K562 (cell line): ENCODE results near the gene YARS1. TPM values are rescaled to one million over a fixed set of nuclear protein-coding genes. Genes with fewer than 3 reads are reported as not detected.

Source experiments
- ATF7 ChIP-seq: fragments of 450-650 bp; IDR thresholded peaks from 2 replicates; pipeline ENCODE4 v1.7.1; 2014; ENCODE audit warnings: mild to moderate bottlenecking, moderate library complexity
- CBX3 ChIP-seq, 2 experiments: IDR thresholded peaks; 1 replicate in 1 of 2; 2 replicates in 1 of 2; pipeline ENCODE4 v1.6.1; 2012; ENCODE audit warnings: inconsistent platforms in 2 of 2, low read length in 2 of 2, borderline replicate concordance in 1 of 2, control low read depth in 1 of 2
- COPS2 ChIP-seq: fragments of 450-650 bp; conservative IDR thresholded peaks from 2 replicates; pipeline ENCODE4 v1.6.1; 2016; ENCODE audit warnings: mild to moderate bottlenecking, moderate library complexity
- CTCF ChIP-seq, 3 experiments: IDR thresholded peaks in 2 of 3; conservative IDR thresholded peaks in 1 of 3; 2 replicates each; pipeline ENCODE4 v1.5.1; 2011 to 2012; ENCODE audit warnings: low read length in 3 of 3, mild to moderate bottlenecking in 3 of 3, control low read depth in 2 of 3, improper control_type of control experiment in 1 of 3, inconsistent platforms in 1 of 3, low read depth in 1 of 3, mixed read lengths in 1 of 3, moderate library complexity in 1 of 3; ENCODE audit not compliant: insufficient read depth in 2 of 3
- ELK3 ChIP-seq: fragments of 450-650 bp; formaldehyde crosslinking; IDR thresholded peaks from 2 replicates; pipeline ENCODE4 v1.4.0; 2020; ENCODE audit warnings: mild to moderate bottlenecking
- FOXA3 ChIP-seq, 2 experiments: fragments of 450-650 bp in 1 of 2; sonication (generic) in 1 of 2; formaldehyde crosslinking; IDR thresholded peaks in 1 of 2; conservative IDR thresholded peaks in 1 of 2; 2 replicates each; pipeline versions ENCODE4 v1.4.0 to v1.8.0; 2020 to 2022; ENCODE audit warnings: mild to moderate bottlenecking in 2 of 2, missing genetic modification reagents in 1 of 2
- HNRNPL ChIP-seq: fragments of 200-400 bp; formaldehyde crosslinking; IDR thresholded peaks from 2 replicates; pipeline ENCODE4 v1.6.1; 2017; ENCODE audit warnings: low read depth, mild to moderate bottlenecking, low read length
- KDM4B ChIP-seq, 2 experiments: fragments of 450-650 bp in 1 of 2; sonication (generic) in 1 of 2; IDR thresholded peaks; 2 replicates each; pipeline ENCODE4 v1.6.1; 2016 to 2017; ENCODE audit warnings: borderline replicate concordance in 2 of 2, antibody characterized with exemption in 1 of 2, low read depth in 1 of 2, mild to moderate bottlenecking in 1 of 2
- MNT ChIP-seq, 2 experiments: fragments of 450-650 bp; conservative IDR thresholded peaks; 2 replicates each; pipeline ENCODE4 v1.6.1; 2017; ENCODE audit warnings: mild to moderate bottlenecking in 2 of 2, moderate library complexity in 2 of 2
- MYBL2 ChIP-seq, 2 experiments: fragments of 450-650 bp in 1 of 2; sonication (generic) in 1 of 2; formaldehyde crosslinking in 1 of 2; IDR thresholded peaks; 2 replicates each; pipeline versions ENCODE4 v1.6.1 to v1.8.1; 2017 to 2022; ENCODE audit warnings: borderline replicate concordance in 1 of 2, inconsistent platforms in 1 of 2, low read depth in 1 of 2, mild to moderate bottlenecking in 1 of 2, missing genetic modification reagents in 1 of 2, moderate library complexity in 1 of 2
- NRF1 ChIP-seq, 2 experiments: fragments of 450-650 bp; IDR thresholded peaks in 1 of 2; conservative IDR thresholded peaks in 1 of 2; 2 replicates each; pipeline ENCODE4 v1.6.1; 2014; ENCODE audit warnings: mild to moderate bottlenecking in 2 of 2
- PML ChIP-seq: IDR thresholded peaks from 2 replicates; pipeline ENCODE4 v1.6.1; 2012; ENCODE audit warnings: low read length, inconsistent platforms
- RAD51 ChIP-seq: fragments of 450-650 bp; IDR thresholded peaks from 2 replicates; pipeline ENCODE4 v1.7.1; 2016; ENCODE audit warnings: low read depth, mild to moderate bottlenecking, borderline replicate concordance
- RCOR1 ChIP-seq, 2 experiments: IDR thresholded peaks; 2 replicates each; pipeline ENCODE4 v1.6.1; 2012; ENCODE audit warnings: low read depth in 2 of 2, low read length in 2 of 2, borderline replicate concordance in 1 of 2, improper control_type of control experiment in 1 of 2
- SMARCB1 ChIP-seq: IDR thresholded peaks from 2 replicates; pipeline ENCODE4 v1.6.1; 2011; ENCODE audit warnings: improper control_type of control experiment, low read depth; ENCODE audit not compliant: insufficient read length
- THRAP3 ChIP-seq: fragments of 450-650 bp; IDR thresholded peaks from 2 replicates; pipeline ENCODE4 v1.6.1; 2016; ENCODE audit warnings: mild to moderate bottlenecking, inconsistent platforms, borderline replicate concordance
- YY1 ChIP-seq, 3 experiments: IDR thresholded peaks; 2 replicates each; pipeline ENCODE4 v1.6.1; 2011; ENCODE audit warnings: low read length in 2 of 3, mild to moderate bottlenecking in 2 of 3, moderate library complexity in 2 of 3, borderline replicate concordance in 1 of 3, control low read depth in 1 of 3, low read depth in 1 of 3; ENCODE audit not compliant: insufficient read depth in 3 of 3, insufficient replicate concordance in 2 of 3, control insufficient read depth in 1 of 3, insufficient read length in 1 of 3; ENCODE audit errors: extremely low read depth in 1 of 3
- ZBTB7A ChIP-seq: IDR thresholded peaks from 2 replicates; pipeline ENCODE4 v1.6.1; 2011; ENCODE audit warnings: low read depth, mild to moderate bottlenecking, low read length, moderate library complexity, borderline replicate concordance; ENCODE audit not compliant: control insufficient read depth
- ZNF586 ChIP-seq: fragments of 450-650 bp; formaldehyde crosslinking; conservative IDR thresholded peaks from 2 replicates; pipeline ENCODE4 v1.4.0; 2020; ENCODE audit warnings: mild to moderate bottlenecking, moderate library complexity
- ZSCAN32 ChIP-seq: fragments of 450-650 bp; formaldehyde crosslinking; IDR thresholded peaks from 2 replicates; pipeline ENCODE4 v1.4.0; 2020; ENCODE audit warnings: mild to moderate bottlenecking, moderate library complexity
- polyA plus RNA-seq, 8 experiments: library from polyadenylated mRNA; depleted of rRNA in 4 of 8; stranded (reverse) in 5 of 8; unstranded in 3 of 8; fragments of >200 nt; fragmentation: Nextera tagmentation in 2 of 8; fragmentation: Illumina TruSeq in 1 of 8; extraction: Ambion mirVana in 2 of 8; extraction: Trizol in 1 of 8; gene quantifications; 2 replicates each; pipeline versions ENCODE4 v1.2.1 to v1.2.3, GENCODE V29; 2011 to 2014; ENCODE audit warnings: inconsistent platforms in 1 of 8, missing spikeins in 1 of 8
- total RNA-seq, 7 experiments: library from RNA; depleted of rRNA in 6 of 7; stranded (reverse); fragments of >200 nt in 6 of 7; fragmentation: Illumina TruSeq in 2 of 7; extraction: Trizol in 2 of 7; gene quantifications; 2 replicates each; pipeline versions ENCODE4 v1.2.1 to v1.2.3, GENCODE V29; 2011 to 2021; ENCODE audit warnings: low replicate concordance in 1 of 7

The YARS1 gene
- total and polyA plus RNA-seq, 9 of the 15 experiments (the other 6 are each of a cell fraction or from before 2014, with no cell fraction given) = 66.2 to 336 (median 201) TPM

- TF ChIP-seq ZSCAN32 (CRISPR knock-in tag) (no peak), ELK3 (CRISPR knock-in tag) (no peak), SMARCB1 (no peak), HNRNPL (peak; percentile 29; the same call in 1 of the 2 replicates), ZNF586 (CRISPR knock-in tag) (no peak), THRAP3 (0 out of 2 replicates have a peak, but pooled peaks have one; percentile 35), MNT (conservative IDR thresholded peaks at IDR 0.05) (peak; percentile 78 to 82), MYBL2 (IDR thresholded peaks at IDR 0.05; ENCODE audit: low read depth) (no peak), MYBL2 (CRISPR knock-in tag; IDR thresholded peaks at IDR 0.05; ENCODE audit: borderline replicate concordance) (no peak), FOXA3 (CRISPR knock-in tag; conservative IDR thresholded peaks at IDR 0.05 in 1 of 2, IDR thresholded peaks at IDR 0.05 in 1 of 2) (peak in 1 of 2 experiments; percentile 54; a peak in 1 of 4 replicates), ATF7 (no peak; the same call in 1 of the 2 replicates), CTCF (IDR thresholded peaks at IDR 0.05 in 2 of 3, conservative IDR thresholded peaks at IDR 0.05 in 1 of 3; ENCODE audit: insufficient read depth in 2 of 3, low read depth in 1 of 3, low read length in 3 of 3) (0 out of 6 replicates have a peak, but pooled peaks of 1 of the 3 experiments have one; percentile 7), RCOR1 (IDR thresholded peaks at IDR 0.05; ENCODE audit: borderline replicate concordance in 1 of 2, low read depth in 2 of 2, low read length in 2 of 2) (peak in 1 of 2 experiments; percentile 88; a peak in 2 of 4 replicates), RAD51 (peak; percentile 66; the same call in 1 of the 2 replicates), KDM4B (IDR thresholded peaks at IDR 0.05; ENCODE audit: borderline replicate concordance in 2 of 2, low read depth in 1 of 2) (0 out of 4 replicates have a peak, but pooled peaks of 1 of the 2 experiments have one; percentile 4), ZBTB7A (peak; percentile 86), CBX3 (IDR thresholded peaks at IDR 0.05; ENCODE audit: borderline replicate concordance in 1 of 2, low read length in 2 of 2) (0 out of 3 replicates have a peak, but pooled peaks of 1 of the 2 experiments have one; percentile 18), YY1 (IDR thresholded peaks at IDR 0.05; ENCODE audit: borderline replicate concordance in 1 of 3, control insufficient read depth in 1 of 3, extremely low read depth in 1 of 3, insufficient read depth in 3 of 3, insufficient read length in 1 of 3, insufficient replicate concordance in 2 of 3, low read depth in 1 of 3, low read length in 2 of 3) (no peak), PML (no peak), NRF1 (conservative IDR thresholded peaks at IDR 0.05 in 1 of 2, IDR thresholded peaks at IDR 0.05 in 1 of 2) (peak in 1 of 2 experiments; percentile 59; a peak in 3 of 4 replicates), COPS2 (no peak)
Measured at GRCh38 chr1:32753532-32754316, 63.4 kb downstream of the YARS1 start (continued).
